Effector memory CD8-positive, alpha-beta T cell (primary cell): ENCODE data around the gene ANKH.

ENCODE experiments used
- ATAC-seq: fragments of 150-1000 bp; cut with Tn5 transposase; replicated peaks from 2 replicates; pipeline ENCODE4 v1.10.0; 2021; ENCODE audit warnings: mild to moderate bottlenecking, moderate library complexity
- DNase-seq, 3 experiments: peaks; one replicate each; pipeline ENCODE4 v3.0.0; 2021
- H3K27ac Mint-ChIP-seq, 2 donors: one replicate each; pipeline ENCODE4 v1.8.0; 2022; ENCODE audit warnings: mild to moderate bottlenecking in 2 of 2, mixed read lengths in 2 of 2, moderate library complexity in 2 of 2
- H3K27me3 Mint-ChIP-seq, 2 donors: one replicate each; pipeline ENCODE4 v1.8.0; 2022; ENCODE audit warnings: mixed read lengths in 2 of 2
- H3K36me3 Mint-ChIP-seq: one replicate; pipeline ENCODE4 v1.8.0; 2022; ENCODE audit warnings: mild to moderate bottlenecking, moderate library complexity, mixed read lengths; ENCODE audit not compliant: insufficient read depth
- H3K4me1 Mint-ChIP-seq, 2 donors: one replicate each; pipeline ENCODE4 v1.8.0; 2022; ENCODE audit warnings: low read depth in 2 of 2, mixed read lengths in 2 of 2
- H3K4me3 Mint-ChIP-seq, 2 donors: one replicate each; pipeline ENCODE4 v1.8.0; 2022; ENCODE audit warnings: mild to moderate bottlenecking in 2 of 2, mixed read lengths in 2 of 2, moderate library complexity in 2 of 2
- H3K9me3 Mint-ChIP-seq, 2 donors: one replicate each; pipeline ENCODE4 v1.8.0; 2022; ENCODE audit warnings: mixed read lengths in 2 of 2

The ANKH gene

DNA sequence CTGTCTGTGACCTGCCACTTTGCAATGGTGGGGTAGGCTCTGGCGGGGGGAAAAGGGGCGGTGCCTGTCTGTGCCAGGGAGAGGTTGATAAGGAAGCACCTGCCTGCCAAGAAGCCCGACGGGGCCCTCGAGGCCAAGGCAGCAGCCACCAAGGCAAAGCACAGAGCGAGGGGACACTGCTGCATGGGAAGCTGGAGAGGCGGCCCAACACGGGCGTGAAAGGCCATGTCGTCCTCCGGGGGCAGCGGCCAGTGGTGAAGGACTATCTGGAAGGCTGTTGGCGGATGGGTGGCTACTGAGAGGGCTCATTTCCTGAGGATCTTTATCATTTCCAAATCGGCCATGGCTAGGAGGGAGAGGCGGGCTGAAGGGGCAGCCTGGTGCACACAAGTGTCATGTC lies 140.7 kb downstream of the ANKH start:
- ATAC-seq: no peak
- no peaks in the 10 kb centered on the region for H3K9me3 Mint-ChIP-seq
- H3K4me3 Mint-ChIP-seq: no peak overlapping the region
- no peak for DNase-seq
- peaks cover 3% of the 10 kb centered on the region in 2 donors for H3K4me1 Mint-ChIP-seq
- H3K27ac Mint-ChIP-seq: peak overlapping the region; percentile 29 to 38
- peaks cover 7% of the 10 kb centered on the region for H3K36me3 Mint-ChIP-seq
- H3K27me3 Mint-ChIP-seq: no peaks in the 10 kb centered on the region

GRCh38 chr5:14730466-14730865 lies 141.1 kb downstream of the ANKH start:
- DNase-seq: no peak
- Mint-ChIP-seq H3K4me3 (no peak overlapping the region), H3K9me3 (no peaks in the 10 kb centered on the region), H3K36me3 (peaks cover 7% of the 10 kb centered on the region), H3K27ac (peak overlapping the region; percentile 29 to 38), H3K27me3 (no peaks in the 10 kb centered on the region), H3K4me1 (peaks cover 3% of the 10 kb centered on the region in 2 donors)
- ATAC-seq: no peak

DNA sequence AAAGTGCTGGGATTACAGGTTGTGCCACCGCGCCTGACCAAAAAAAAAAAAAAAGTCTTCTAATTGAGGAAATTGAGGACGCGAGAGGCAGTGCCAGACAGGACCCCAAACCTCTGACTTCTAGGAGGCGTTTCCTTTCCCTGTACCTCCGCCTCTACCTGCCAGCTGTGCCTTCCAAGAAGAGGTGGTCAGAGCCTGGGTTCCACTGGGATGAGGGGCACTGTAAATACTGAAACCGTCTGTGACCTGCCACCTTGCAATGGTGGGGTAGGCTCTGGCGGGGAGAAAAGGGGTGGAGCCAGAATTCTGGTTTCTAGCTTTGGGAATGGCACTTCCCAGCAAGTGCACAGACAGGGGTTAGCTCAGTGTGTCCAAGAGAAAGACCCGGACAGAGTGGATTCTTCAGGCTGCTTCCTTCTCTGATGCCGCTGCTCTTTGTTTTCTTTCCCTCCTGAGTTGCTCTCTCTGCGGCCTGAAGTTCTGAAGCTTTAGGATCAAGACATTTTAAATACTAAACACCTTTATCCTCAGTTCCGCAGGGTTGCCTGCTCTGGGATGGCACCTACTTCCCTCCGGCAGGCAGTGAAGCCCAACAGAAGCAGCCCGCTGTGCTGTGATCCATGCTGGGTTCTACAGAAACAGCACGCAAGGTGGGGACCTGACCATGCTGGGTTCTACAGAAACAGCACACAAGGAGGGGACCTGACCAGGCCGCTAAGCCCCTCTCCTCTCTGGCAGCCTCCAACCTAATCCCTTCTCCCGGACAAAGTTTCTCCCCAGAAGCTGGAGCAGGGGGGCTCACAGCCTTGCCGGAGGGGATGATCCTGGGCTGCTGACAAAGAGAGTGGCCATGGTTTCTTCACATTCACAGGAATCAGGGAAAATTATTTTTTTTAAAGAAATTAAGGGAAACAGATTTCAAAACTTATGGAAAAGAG lies 141.9 kb downstream of the ANKH start:
- Mint-ChIP-seq H3K4me1 (peaks cover 3% of the 10 kb centered on the region in 2 donors), H3K9me3 (no peaks in the 10 kb centered on the region), H3K4me3 (no peak overlapping the region), H3K36me3 (peaks cover 11% of the 10 kb centered on the region), H3K27me3 (no peaks in the 10 kb centered on the region), H3K27ac (peak overlapping the region; percentile 29 to 38)
- ATAC-seq: no peak
- no peak for DNase-seq

- H3K9me3 Mint-ChIP-seq: no peaks in the 10 kb centered on the region
- no peaks in the 10 kb centered on the region for H3K27me3 Mint-ChIP-seq
- H3K27ac Mint-ChIP-seq: no peak overlapping the region
- H3K36me3 Mint-ChIP-seq: peaks cover 11% of the 10 kb centered on the region
- peaks cover 3% of the 10 kb centered on the region in 2 donors for H3K4me1 Mint-ChIP-seq
- ATAC-seq (no peak), DNase-seq (no peak)
- no peak overlapping the region for H3K4me3 Mint-ChIP-seq
These were observed 143.1 kb downstream of the ANKH start for GRCh38 chr5:14728459-14728938.

DNA sequence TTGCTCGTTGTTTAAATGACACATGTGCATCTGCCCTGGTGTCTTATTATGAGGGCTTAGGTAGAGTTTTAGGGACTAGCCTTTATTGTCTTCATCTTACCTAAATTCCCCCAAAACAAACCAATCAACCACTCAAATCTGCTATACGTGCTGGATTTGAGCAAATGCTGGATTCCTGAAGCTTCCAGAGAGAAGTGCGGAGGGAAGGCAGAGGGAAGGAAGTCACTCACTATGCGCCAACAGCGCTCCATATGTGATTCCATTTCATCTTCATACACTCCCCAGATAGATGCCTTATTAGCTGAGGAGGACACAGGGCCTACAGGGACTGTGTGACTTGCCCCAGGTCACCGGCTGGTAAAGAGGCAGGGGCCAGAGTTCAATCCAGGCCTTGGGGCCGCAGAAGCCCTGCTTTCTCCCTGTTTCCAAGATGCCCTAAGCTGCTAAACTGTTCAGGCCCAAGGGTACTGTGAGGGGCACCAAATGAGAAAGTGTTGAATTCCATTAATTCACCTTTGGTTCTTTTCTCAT lies 143.6 kb downstream of the ANKH start:
- Mint-ChIP-seq H3K27me3 (no peaks in the 10 kb centered on the region), H3K9me3 (no peaks in the 10 kb centered on the region), H3K4me1 (peaks cover 3% of the 10 kb centered on the region in 2 donors), H3K27ac (no peak overlapping the region), H3K4me3 (no peak overlapping the region), H3K36me3 (peaks cover 11% of the 10 kb centered on the region)
- no peak for DNase-seq
- no peak for ATAC-seq

GRCh38 chr5:14727428-14727865 lies 144.1 kb downstream of the ANKH start:
- no peaks in the 10 kb centered on the region for H3K27me3 Mint-ChIP-seq
- no peak overlapping the region for H3K27ac Mint-ChIP-seq
- peaks cover 3% of the 10 kb centered on the region in 2 donors for H3K4me1 Mint-ChIP-seq
- ATAC-seq (peak; percentile 80), DNase-seq (peak; percentile 66 to 68 (median 67))
- H3K36me3 Mint-ChIP-seq: peaks cover 11% of the 10 kb centered on the region
- no peaks in the 10 kb centered on the region for H3K9me3 Mint-ChIP-seq
- no peak overlapping the region for H3K4me3 Mint-ChIP-seq

- H3K27ac Mint-ChIP-seq: peak overlapping the region in 1 of 2 donors; percentile 18
These were observed 145.3 kb downstream of the ANKH start for GRCh38 chr5:14726066-14726838.

DNA sequence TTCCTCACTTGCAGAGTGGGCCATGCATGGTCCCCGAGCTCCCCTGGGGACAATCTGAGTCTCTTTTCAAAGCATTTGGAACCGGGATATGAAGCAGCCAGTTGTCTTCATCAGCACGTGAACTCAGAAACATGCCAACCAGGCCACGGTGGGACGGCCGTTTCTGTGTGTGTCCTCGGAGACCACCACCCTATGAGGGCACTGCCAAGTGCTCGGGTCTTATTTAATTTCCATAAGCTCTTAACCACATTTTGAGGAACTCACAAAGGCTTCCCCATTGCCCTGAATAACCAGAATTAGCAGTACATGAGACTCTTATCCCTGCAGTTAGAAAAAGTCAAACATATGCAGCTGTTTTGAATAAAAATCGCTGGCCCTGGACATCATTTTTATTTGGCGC lies 146.9 kb downstream of the ANKH start:
- H3K9me3 Mint-ChIP-seq: no peaks in the 10 kb centered on the region
- H3K4me1 Mint-ChIP-seq: peaks cover 3 to 6% of the 10 kb centered on the region in 2 donors
- no peak overlapping the region for H3K27ac Mint-ChIP-seq
- H3K27me3 Mint-ChIP-seq: no peaks in the 10 kb centered on the region
- ATAC-seq: no peak
- no peak for DNase-seq
- H3K36me3 Mint-ChIP-seq: peaks cover 5% of the 10 kb centered on the region
- H3K4me3 Mint-ChIP-seq: no peak overlapping the region

More at GRCh38 chr5:14726066-14726838, 145.3 kb downstream of the ANKH start:
- Mint-ChIP-seq H3K4me3 (no peak overlapping the region), H3K9me3 (no peaks in the 10 kb centered on the region), H3K36me3 (peaks cover 11% of the 10 kb centered on the region), H3K4me1 (peaks cover 3% of the 10 kb centered on the region in 2 donors), H3K27me3 (no peaks in the 10 kb centered on the region)
- ATAC-seq (no peak), DNase-seq (no peak)

DNA sequence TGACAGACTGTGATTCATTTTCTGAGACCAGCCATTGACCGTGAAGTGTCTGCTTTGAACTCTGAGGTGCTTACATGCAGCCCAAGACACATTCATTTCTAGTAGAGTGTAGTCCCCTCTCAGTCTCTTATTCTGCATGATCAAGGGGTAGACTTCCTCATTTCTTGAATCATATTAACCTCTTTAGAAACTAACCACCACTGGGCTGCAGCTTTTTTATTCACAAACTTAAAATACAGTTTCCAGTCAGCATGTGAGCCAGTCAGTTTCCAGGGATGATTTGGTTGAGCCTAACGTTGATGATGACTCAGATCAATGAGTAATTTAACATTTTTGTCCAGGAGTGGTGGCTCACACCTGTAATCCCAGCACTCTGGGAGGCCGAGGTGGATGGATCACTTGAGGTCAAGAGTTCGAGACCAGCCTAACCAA lies 147.9 kb downstream of the ANKH start:
- Mint-ChIP-seq H3K27me3 (no peaks in the 10 kb centered on the region), H3K4me1 (peaks cover 6 to 7% of the 10 kb centered on the region in 2 donors), H3K36me3 (peaks cover 4% of the 10 kb centered on the region), H3K4me3 (no peak overlapping the region), H3K9me3 (no peaks in the 10 kb centered on the region), H3K27ac (peak overlapping the region in 1 of 2 donors; percentile 46)
- DNase-seq (no peak), ATAC-seq (no peak)

GRCh38 chr5:14722923-14723322 lies 148.7 kb downstream of the ANKH start:
- Mint-ChIP-seq H3K4me1 (peaks cover 8 to 11% of the 10 kb centered on the region in 2 donors), H3K36me3 (peaks cover 4% of the 10 kb centered on the region), H3K9me3 (no peaks in the 10 kb centered on the region), H3K27ac (no peak overlapping the region), H3K27me3 (no peaks in the 10 kb centered on the region), H3K4me3 (no peak overlapping the region)
- no peak for DNase-seq
- no peak for ATAC-seq

GRCh38 chr5:14721990-14722656 lies 149.5 kb downstream of the ANKH start:
- Mint-ChIP-seq H3K27ac (no peak overlapping the region), H3K9me3 (no peaks in the 10 kb centered on the region), H3K4me3 (no peak overlapping the region), H3K27me3 (no peaks in the 10 kb centered on the region), H3K4me1 (peaks cover 8 to 11% of the 10 kb centered on the region in 2 donors), H3K36me3 (peaks cover 4% of the 10 kb centered on the region)
- ATAC-seq (no peak), DNase-seq (no peak)

- DNase-seq (no peak), ATAC-seq (no peak)
- Mint-ChIP-seq H3K4me1 (peaks cover 8 to 11% of the 10 kb centered on the region in 2 donors), H3K36me3 (peaks cover 18% of the 10 kb centered on the region), H3K4me3 (no peak overlapping the region), H3K27ac (peak overlapping the region in 1 of 2 donors; percentile 86), H3K27me3 (no peaks in the 10 kb centered on the region), H3K9me3 (no peaks in the 10 kb centered on the region)
These were observed 151.2 kb downstream of the ANKH start for GRCh38 chr5:14720236-14720923.
